GM18511 (cell line): ENCODE results near the gene FHL1.

ENCODE experiments used
- ATAC-seq: cut with Tn5 transposase; IDR thresholded peaks from one replicate; pipeline ENCODE4 v1.9.1; 2021; ENCODE audit warnings: mild to moderate bottlenecking, moderate library complexity; ENCODE audit not compliant: unreplicated experiment

FHL1 gene

DNA sequence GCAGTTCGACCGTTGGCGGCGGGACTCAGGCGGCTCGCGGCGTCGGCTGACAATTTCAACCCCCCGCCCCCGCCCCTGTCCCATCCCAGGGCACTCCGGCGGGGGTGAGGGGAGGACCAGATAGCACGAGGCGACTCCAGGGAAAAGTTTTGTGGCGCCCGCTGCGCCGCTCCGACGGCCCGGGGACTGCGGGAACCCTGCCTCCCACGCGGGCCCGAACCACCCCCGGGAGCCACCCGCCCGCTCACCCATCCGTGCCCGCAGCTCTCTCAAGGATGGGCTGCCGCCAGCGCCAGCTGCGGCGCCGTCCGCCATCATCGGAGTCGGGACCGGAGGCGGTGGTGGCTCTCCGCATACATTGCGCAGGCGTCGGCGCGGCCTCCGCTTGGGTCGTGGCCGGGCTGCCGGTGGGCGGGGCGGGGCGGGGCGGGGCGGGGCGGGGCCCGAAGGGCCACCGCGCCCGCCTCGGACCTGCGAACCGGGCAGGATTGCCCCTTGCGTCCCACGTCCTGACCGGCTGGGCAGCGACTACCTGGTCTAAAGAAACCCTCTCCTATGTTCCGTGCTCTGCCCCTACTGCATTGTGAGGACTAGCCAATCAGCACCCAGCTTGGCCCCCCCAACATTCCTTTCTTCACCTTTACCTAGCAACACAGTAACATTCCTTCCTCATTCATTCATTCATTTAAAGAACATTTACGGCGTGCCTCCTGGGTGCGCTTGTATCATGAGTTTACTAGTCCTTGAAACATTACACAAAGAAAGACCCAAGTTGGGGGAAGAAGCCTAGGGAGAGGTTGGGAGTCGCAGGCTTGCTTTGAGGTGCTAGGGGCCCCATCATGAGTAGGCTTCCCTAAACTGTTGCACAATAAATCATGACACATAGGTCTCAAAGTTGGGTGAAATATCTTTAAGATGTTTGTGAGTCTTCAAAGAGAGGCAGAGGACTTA, 104.0 kb downstream of the FHL1 start, which contains the start of gene MAP7D3:
Gene MAP7D3, minus strand, starts transcription at position 360 of the 951 bp plus-strand sequence. Its CDS starts 42 bp downstream, at position 318.
- peak; percentile 88 for ATAC-seq

DNA sequence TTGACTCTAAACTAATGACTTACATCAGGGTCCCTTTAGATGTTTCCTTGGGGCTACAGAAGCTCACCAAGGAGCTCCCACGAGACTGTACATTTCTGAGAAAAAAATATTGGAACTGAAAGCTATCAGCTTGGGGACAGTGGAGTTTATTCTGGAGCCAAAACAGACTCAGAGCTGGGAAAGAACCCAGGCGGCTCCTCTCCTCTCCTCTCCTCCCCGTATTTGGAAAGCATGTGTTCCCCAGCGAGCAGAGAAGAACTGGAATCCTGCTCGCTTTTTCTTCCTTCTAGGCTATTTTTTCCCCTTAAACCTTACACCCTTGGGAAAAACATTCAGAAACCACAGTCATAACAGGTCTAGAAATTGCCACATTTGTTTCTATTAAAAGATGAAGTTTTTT, 108.2 kb downstream of the FHL1 start:
- no peak for ATAC-seq

DNA sequence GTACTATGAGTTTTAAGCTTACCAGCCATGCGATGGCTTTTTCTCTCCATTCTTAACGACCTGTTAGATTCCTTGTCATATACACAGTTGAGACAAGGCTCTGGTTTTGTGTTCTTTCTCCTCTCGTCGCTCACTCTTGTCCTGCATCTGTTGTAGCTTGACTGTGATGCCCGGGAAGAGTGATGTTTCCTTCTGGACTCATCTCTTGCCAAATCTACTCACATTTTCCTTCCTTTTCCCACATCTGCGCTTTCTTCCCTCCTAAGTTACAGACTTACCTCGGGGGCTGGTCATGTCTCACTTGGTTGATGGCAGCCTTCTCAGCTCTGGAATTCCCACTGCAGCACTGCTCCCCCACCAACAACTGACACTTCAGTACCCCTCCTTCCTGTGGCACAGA, 108.7 kb downstream of the FHL1 start:
- no peak for ATAC-seq

DNA sequence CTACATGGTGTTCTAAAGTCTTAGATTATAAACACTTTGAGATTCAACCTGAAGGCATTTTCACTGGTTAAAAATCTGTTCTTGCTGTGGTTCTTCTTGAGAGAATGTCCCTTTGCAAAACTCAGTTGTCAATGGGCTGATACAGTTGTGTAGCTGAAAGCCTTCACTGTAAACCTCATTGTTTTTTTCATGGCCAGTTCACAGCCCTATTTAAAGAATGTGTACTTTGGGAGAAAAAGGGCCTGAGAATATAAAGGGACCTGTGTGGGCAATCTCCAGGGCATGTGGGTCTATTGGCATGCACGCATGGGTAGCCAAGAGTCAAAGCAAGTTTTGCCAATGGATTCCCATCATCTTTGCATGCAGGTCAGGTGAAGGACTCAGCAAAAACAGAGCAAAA, 111.6 kb downstream of the FHL1 start:
- ATAC-seq, result no peak

DNA sequence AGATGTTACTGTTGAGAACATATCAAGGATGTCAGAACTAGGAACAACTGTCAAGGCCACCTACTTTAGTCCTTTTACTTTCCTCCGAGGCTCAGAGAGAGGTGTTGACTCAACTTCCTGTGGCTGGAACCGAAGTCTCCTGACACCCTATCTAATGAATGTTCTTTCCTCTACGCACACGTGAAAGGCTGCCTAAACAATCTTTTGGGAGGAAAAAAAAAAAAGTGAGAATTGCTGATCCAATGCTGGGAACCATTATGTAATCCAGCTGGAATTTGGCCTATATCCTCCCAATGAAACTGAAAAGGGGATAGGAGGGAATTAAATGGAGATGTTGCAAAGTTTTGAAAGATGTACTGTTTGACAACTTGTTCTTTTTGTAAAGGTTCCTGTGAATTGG, 112.2 kb downstream of the FHL1 start:
- ATAC-seq, result no peak

DNA sequence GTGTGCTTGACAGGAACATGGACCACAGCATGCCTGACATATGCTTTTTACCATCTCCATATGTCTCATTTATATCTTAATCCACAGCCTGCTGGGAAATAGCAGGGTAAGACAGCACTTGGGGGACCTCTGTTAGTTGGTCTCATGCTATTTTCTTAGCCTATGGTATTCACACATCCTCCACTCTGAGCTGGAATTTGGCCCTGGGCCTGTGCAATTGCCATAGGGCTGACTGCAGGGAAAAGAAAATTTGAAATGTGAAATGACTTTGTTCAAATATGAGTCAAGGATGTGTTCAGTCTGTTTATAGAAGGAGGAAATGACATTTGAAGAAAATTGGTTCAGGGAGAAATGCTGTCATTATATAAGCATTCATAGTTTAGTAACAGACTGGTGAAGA, 113.4 kb downstream of the FHL1 start:
- ATAC-seq, result no peak
